HG03280 (cell line): ENCODE results near the gene FASTKD3.
"Not testable (repeated sequence)": the region's sequence is repeated elsewhere in the genome, so short reads cannot be mapped to it uniquely, and the experiment has no call there.

Experiments used
- ATAC-seq: cut with Tn5 transposase; IDR thresholded peaks from one replicate; pipeline ENCODE4 v1.9.1; 2021; ENCODE audit warnings: mild to moderate bottlenecking, moderate library complexity; ENCODE audit not compliant: unreplicated experiment

FASTKD3 gene

GRCh38 chr5:7868773-7869473, at the start of gene FASTKD3, which contains the start of gene MTRR:
Gene FASTKD3 (minus strand): TSS chr5:7869031. CDS start chr5:7868083, 948 bp downstream.
Gene MTRR (plus strand): TSS chr5:7869148. CDS start chr5:7870795, 1,647 bp downstream.
- peak; percentile 96 for ATAC-seq

- no peak for ATAC-seq
Observed at GRCh38 chr5:7917130-7918123, 48.6 kb upstream of the FASTKD3 start.

- ATAC-seq: no peak
Observed at GRCh38 chr5:7916171-7916804, 47.5 kb upstream of the FASTKD3 start.

- ATAC-seq: not testable (repeated sequence)
Observed at GRCh38 chr5:7911429-7911771, 42.6 kb upstream of the FASTKD3 start.

- peak; percentile 73 for ATAC-seq
Observed at GRCh38 chr5:7910738-7911428, 42.1 kb upstream of the FASTKD3 start.

GRCh38 chr5:7908317-7908716, 39.5 kb upstream of the FASTKD3 start:
- no peak for ATAC-seq

- no peak for ATAC-seq
Observed at GRCh38 chr5:7907612-7908011, 38.8 kb upstream of the FASTKD3 start.

- ATAC-seq: no peak
Observed at GRCh38 chr5:7904170-7904569, 35.3 kb upstream of the FASTKD3 start.

- ATAC-seq: no peak
Observed at GRCh38 chr5:7902666-7903625, 34.1 kb upstream of the FASTKD3 start.

GRCh38 chr5:7902201-7902600, 33.4 kb upstream of the FASTKD3 start:
- no peak for ATAC-seq

- ATAC-seq: no peak
Observed at GRCh38 chr5:7897014-7897600, 28.3 kb upstream of the FASTKD3 start.

GRCh38 chr5:7894860-7895259, 26.0 kb upstream of the FASTKD3 start:
- peak; percentile 92 for ATAC-seq

GRCh38 chr5:7894439-7894838, 25.6 kb upstream of the FASTKD3 start:
- ATAC-seq: no peak

- ATAC-seq: no peak
Observed at GRCh38 chr5:7888901-7889300, 20.1 kb upstream of the FASTKD3 start.

- ATAC-seq: no peak
Observed at GRCh38 chr5:7886849-7887475, 18.1 kb upstream of the FASTKD3 start.

- ATAC-seq: no peak
Observed at GRCh38 chr5:7884491-7885267, 15.8 kb upstream of the FASTKD3 start.

GRCh38 chr5:7882926-7883325, 14.1 kb upstream of the FASTKD3 start:
- ATAC-seq: no peak

GRCh38 chr5:7881816-7882215, 13.0 kb upstream of the FASTKD3 start:
- no peak for ATAC-seq
